HepG2 (cell line): ENCODE results near the gene GRIK5. TPM values are rescaled to one million over a fixed set of nuclear protein-coding genes. Genes with fewer than 3 reads are reported as not detected.

ENCODE experiments used
- ARHGAP35 ChIP-seq: sonication (generic); formaldehyde crosslinking; IDR thresholded peaks from 2 replicates; pipeline ENCODE4 v1.9.0; 2022; ENCODE audit warnings: mild to moderate bottlenecking, inconsistent platforms, moderate library complexity, missing genetic modification reagents, borderline replicate concordance
- KDM5A ChIP-seq: fragments of 200-600 bp; sonication (generic); IDR thresholded peaks from 2 replicates; pipeline ENCODE4 v1.7.0; 2018; ENCODE audit warnings: antibody characterized with exemption, mild to moderate bottlenecking, low read length, borderline replicate concordance
- NR2F1 ChIP-seq, 2 experiments: fragments of 450-650 bp in 1 of 2; formaldehyde crosslinking in 1 of 2; IDR thresholded peaks; 2 replicates each; pipeline versions ENCODE4 v1.5.0 to v1.6.1; 2016 to 2020; ENCODE audit warnings: mild to moderate bottlenecking in 1 of 2, missing compliant biosample characterization in 1 of 2, missing genetic modification reagents in 1 of 2, moderate library complexity in 1 of 2
- PAX8 ChIP-seq: sonication (generic); formaldehyde crosslinking; IDR thresholded peaks from 2 replicates; pipeline ENCODE4 v1.8.0; 2022; ENCODE audit warnings: mild to moderate bottlenecking, missing genetic modification reagents, borderline replicate concordance
- SYNCRIP ChIP-seq: fragments of 200-400 bp; formaldehyde crosslinking; IDR thresholded peaks from 2 replicates; pipeline ENCODE4 v1.6.1; 2018; ENCODE audit warnings: mild to moderate bottlenecking, low read depth, low read length; ENCODE audit not compliant: insufficient read depth
- THYN1 ChIP-seq: sonication (generic); formaldehyde crosslinking; IDR thresholded peaks from 2 replicates; pipeline ENCODE4 v1.8.1; 2023; ENCODE audit warnings: low read depth, mild to moderate bottlenecking, moderate library complexity, missing genetic modification reagents, borderline replicate concordance
- ZC3H13 ChIP-seq: sonication (generic); formaldehyde crosslinking; IDR thresholded peaks from 2 replicates; pipeline ENCODE4 v1.8.1; 2023; ENCODE audit warnings: mild to moderate bottlenecking, missing genetic modification reagents, moderate library complexity
- ZFY ChIP-seq: sonication (generic); formaldehyde crosslinking; IDR thresholded peaks from 2 replicates; pipeline ENCODE4 v1.4.0; 2020; ENCODE audit warnings: missing genetic modification reagents
- ZNF549 ChIP-seq: sonication (generic); formaldehyde crosslinking; IDR thresholded peaks from 2 replicates; pipeline ENCODE4 v1.5.0; 2020; ENCODE audit warnings: missing genetic modification reagents
- ZNF724P ChIP-seq: sonication (generic); formaldehyde crosslinking; IDR thresholded peaks from 2 replicates; pipeline ENCODE4 v1.8.0; 2022; ENCODE audit warnings: missing genetic modification reagents, borderline replicate concordance
- polyA plus RNA-seq, 8 experiments: library from polyadenylated mRNA; depleted of rRNA in 3 of 8; stranded (reverse) in 7 of 8; unstranded in 1 of 8; fragments of >200 nt; fragmentation: Illumina TruSeq in 4 of 8; extraction: Trizol in 4 of 8; gene quantifications; 2 replicates each; pipeline versions ENCODE4 v1.2.1 to v1.2.3, GENCODE V29; 2011 to 2016; ENCODE audit warnings: low read depth in 4 of 8, missing spikeins in 1 of 8, mixed read lengths in 1 of 8; ENCODE audit not compliant: insufficient read depth in 1 of 8
- total RNA-seq, 5 experiments: library from RNA; depleted of rRNA; stranded (reverse); fragments of >200 nt; fragmentation: Illumina TruSeq; extraction: Trizol; gene quantifications; 2 replicates each; pipeline ENCODE4 v1.2.3, GENCODE V29; 2016; ENCODE audit warnings: low read depth in 1 of 5
- TF ChIP-seq, protein P1 (sequence below): IDR thresholded peaks from 2 replicates; pipeline ENCODE4 v1.6.1; 2012; ENCODE audit warnings: low read depth, low read length, improper control_type of control experiment
- TF ChIP-seq, protein P2 (sequence below): sonication (generic); formaldehyde crosslinking; IDR thresholded peaks from 2 replicates; pipeline ENCODE4 v1.4.0; 2020; ENCODE audit warnings: missing genetic modification reagents, mild to moderate bottlenecking, borderline replicate concordance
- TF ChIP-seq, protein P3 (sequence below): sonication (generic); formaldehyde crosslinking; IDR thresholded peaks from 2 replicates; pipeline ENCODE4 v1.8.1; 2022; ENCODE audit warnings: mild to moderate bottlenecking, missing genetic modification reagents
- TF ChIP-seq, protein P4 (sequence below): sonication (generic); formaldehyde crosslinking; conservative IDR thresholded peaks from 2 replicates; pipeline ENCODE4 v1.4.0; 2020; ENCODE audit warnings: missing genetic modification reagents

The GRIK5 gene
- total and polyA plus RNA-seq, 2 of the 13 experiments (the other 11 are each of a cell fraction or from before 2014, with no cell fraction given): not detected

DNA sequence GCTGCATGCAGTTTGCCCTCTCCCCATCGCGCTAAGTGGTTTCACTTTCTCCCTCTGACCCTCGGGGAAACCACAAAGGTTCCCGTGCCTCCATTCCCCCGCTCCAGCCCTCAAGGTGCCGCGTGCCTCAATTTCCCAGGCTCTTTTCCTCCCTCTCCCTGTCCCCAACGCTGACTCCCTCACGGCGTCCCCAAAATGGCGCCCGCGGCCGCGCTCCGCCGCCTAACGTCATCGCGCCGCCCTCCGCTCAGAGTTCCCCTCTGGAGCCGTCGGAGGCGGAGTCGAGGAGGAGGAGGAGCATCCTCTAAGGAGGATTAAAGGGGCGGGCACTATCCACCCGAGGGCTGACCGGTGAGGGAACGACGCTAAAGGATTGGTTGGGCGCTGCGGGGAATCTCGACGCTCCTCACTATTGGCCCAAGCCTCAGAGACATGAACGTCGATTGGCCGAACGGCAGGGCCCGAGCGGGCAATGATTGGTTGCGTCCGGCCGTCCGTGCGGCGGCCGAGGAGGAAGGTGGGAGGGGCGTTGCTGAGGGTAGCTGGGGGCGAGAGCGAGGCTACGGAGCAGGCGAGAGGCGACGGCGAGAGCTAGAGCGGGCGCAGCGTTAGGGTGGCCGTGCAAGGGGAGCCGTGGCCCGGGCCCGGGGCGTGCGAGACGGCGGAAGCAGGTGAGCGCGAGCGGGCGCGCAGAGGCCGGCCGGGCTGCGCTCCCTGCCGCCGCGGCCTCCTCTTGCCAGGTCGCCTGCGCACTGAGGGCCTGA lies 5.8 kb upstream of the GRIK5 start, which contains the start of gene ZNF574 (continued):
- TF ChIP-seq, protein P1, sequence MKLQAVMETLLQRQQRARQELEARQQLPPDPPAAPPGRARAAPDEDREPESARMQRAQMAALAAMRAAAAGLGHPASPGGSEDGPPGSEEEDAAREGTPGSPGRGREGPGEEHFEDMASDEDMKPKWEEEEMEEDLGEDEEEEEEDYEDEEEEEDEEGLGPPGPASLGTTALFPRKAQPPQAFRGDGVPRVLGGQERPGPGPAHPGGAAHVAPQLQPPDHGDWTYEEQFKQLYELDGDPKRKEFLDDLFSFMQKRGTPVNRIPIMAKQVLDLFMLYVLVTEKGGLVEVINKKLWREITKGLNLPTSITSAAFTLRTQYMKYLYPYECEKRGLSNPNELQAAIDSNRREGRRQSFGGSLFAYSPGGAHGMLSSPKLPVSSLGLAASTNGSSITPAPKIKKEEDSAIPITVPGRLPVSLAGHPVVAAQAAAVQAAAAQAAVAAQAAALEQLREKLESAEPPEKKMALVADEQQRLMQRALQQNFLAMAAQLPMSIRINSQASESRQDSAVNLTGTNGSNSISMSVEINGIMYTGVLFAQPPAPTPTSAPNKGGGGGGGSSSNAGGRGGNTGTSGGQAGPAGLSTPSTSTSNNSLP: no peak
- TF ChIP-seq PAX8 (CRISPR knock-in tag) (no peak; the same call in 1 of the 2 replicates), ZNF724P (CRISPR knock-in tag) (no peak; the same call in 1 of the 2 replicates), THYN1 (no peak), NR2F1 (CRISPR knock-in tag; IDR thresholded peaks at IDR 0.05) (no peak), ZNF549 (no peak), ARHGAP35 (no peak), KDM5A (0 out of 2 replicates have a peak, but pooled peaks have one; percentile 17), ZC3H13 (CRISPR knock-in tag) (no peak), ZFY (CRISPR knock-in tag) (peak; percentile 97), SYNCRIP (no peak)
- TF ChIP-seq, protein P2, sequence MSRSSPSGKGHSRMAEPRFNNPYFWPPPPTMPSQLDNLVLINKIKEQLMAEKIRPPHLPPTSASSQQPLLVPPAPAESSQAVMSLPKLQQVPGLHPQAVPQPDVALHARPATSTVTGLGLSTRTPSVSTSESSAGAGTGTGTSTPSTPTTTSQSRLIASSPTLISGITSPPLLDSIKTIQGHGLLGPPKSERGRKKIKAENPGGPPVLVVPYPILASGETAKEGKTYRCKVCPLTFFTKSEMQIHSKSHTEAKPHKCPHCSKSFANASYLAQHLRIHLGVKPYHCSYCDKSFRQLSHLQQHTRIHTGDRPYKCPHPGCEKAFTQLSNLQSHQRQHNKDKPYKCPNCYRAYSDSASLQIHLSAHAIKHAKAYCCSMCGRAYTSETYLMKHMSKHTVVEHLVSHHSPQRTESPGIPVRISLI (CRISPR knock-in tag): no peak
- TF ChIP-seq, protein P3, sequence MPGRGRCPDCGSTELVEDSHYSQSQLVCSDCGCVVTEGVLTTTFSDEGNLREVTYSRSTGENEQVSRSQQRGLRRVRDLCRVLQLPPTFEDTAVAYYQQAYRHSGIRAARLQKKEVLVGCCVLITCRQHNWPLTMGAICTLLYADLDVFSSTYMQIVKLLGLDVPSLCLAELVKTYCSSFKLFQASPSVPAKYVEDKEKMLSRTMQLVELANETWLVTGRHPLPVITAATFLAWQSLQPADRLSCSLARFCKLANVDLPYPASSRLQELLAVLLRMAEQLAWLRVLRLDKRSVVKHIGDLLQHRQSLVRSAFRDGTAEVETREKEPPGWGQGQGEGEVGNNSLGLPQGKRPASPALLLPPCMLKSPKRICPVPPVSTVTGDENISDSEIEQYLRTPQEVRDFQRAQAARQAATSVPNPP (CRISPR knock-in tag): no peak
- TF ChIP-seq, protein P4, sequence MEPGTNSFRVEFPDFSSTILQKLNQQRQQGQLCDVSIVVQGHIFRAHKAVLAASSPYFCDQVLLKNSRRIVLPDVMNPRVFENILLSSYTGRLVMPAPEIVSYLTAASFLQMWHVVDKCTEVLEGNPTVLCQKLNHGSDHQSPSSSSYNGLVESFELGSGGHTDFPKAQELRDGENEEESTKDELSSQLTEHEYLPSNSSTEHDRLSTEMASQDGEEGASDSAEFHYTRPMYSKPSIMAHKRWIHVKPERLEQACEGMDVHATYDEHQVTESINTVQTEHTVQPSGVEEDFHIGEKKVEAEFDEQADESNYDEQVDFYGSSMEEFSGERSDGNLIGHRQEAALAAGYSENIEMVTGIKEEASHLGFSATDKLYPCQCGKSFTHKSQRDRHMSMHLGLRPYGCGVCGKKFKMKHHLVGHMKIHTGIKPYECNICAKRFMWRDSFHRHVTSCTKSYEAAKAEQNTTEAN: no peak; the same call in 1 of the 2 replicates
